Stimulated activated CD4-positive, alpha-beta T cell treated with anti-CD3 and anti-CD28 coated beads, Interleukin-12 subunit alpha, Interleukin-12 subunit beta, amount 100 ng/mL, for 48 hours (primary cell): Measurements from ENCODE around the gene OPCML.

Source experiments
- DNase-seq, 3 donors: peaks; one replicate each; pipeline ENCODE4 v3.0.0-alpha.2; 2020; ENCODE audit warnings: low read depth in 2 of 3, low spot score in 1 of 3

The OPCML gene

GRCh38 chr11:132541794-132542193 is 990.5 kb downstream of the OPCML start:
- no peak for DNase-seq

- no peak for DNase-seq
These were observed 991.7 kb downstream of the OPCML start for GRCh38 chr11:132540581-132540980.

- DNase-seq: no peak
These were observed 992.5 kb downstream of the OPCML start for GRCh38 chr11:132539590-132540368.

- no peak for DNase-seq
These were observed 993.7 kb downstream of the OPCML start for GRCh38 chr11:132538642-132539041.

GRCh38 chr11:132535830-132536229 is 996.5 kb downstream of the OPCML start:
- DNase-seq: no peak

- no peak for DNase-seq
These were observed 1000.4 kb downstream of the OPCML start for GRCh38 chr11:132531921-132532320.

- DNase-seq: no peak
These were observed 1004.1 kb downstream of the OPCML start for GRCh38 chr11:132528181-132528580.

- no peak for DNase-seq
These were observed 1008.4 kb downstream of the OPCML start for GRCh38 chr11:132523929-132524328.

GRCh38 chr11:132520199-132520598 is 1012.1 kb downstream of the OPCML start:
- no peak for DNase-seq

- no peak for DNase-seq
These were observed 1013.0 kb downstream of the OPCML start for GRCh38 chr11:132519241-132519815.

- no peak for DNase-seq
These were observed 1027.7 kb downstream of the OPCML start for GRCh38 chr11:132504501-132505041.

GRCh38 chr11:132501356-132501755 is 1030.9 kb downstream of the OPCML start:
- DNase-seq: no peak

GRCh38 chr11:132499661-132500060 is 1032.6 kb downstream of the OPCML start:
- DNase-seq: no peak

- no peak for DNase-seq
These were observed 1036.0 kb downstream of the OPCML start for GRCh38 chr11:132496341-132496740.

- DNase-seq: no peak
These were observed 1038.5 kb downstream of the OPCML start for GRCh38 chr11:132493801-132494200.

GRCh38 chr11:132490978-132491377 is 1041.3 kb downstream of the OPCML start:
- DNase-seq: no peak

- no peak for DNase-seq
These were observed 1046.2 kb downstream of the OPCML start for GRCh38 chr11:132486060-132486459.

- no peak for DNase-seq
These were observed 1057.3 kb downstream of the OPCML start for GRCh38 chr11:132475026-132475425.

GRCh38 chr11:132472411-132473172 is 1059.7 kb downstream of the OPCML start:
- DNase-seq: no peak

GRCh38 chr11:132471466-132471865 is 1060.8 kb downstream of the OPCML start:
- no peak for DNase-seq

GRCh38 chr11:132466983-132467382 is 1065.3 kb downstream of the OPCML start:
- no peak for DNase-seq

GRCh38 chr11:132464939-132465338 is 1067.4 kb downstream of the OPCML start:
- no peak for DNase-seq
